Progenitor cell of endocrine pancreas (in vitro differentiated cells): ENCODE data around the gene ATF6. TPM values are rescaled to one million over a fixed set of nuclear protein-coding genes. Genes with fewer than 3 reads are reported as not detected.

Experiments used
- DNase-seq: peaks from one replicate; pipeline ENCODE4 v3.0.0; 2021; ENCODE audit warnings: low spot score; ENCODE audit not compliant: unreplicated experiment
- H3K27ac Mint-ChIP-seq: 2 replicates; pipeline ENCODE4 v1.8.0; 2021; ENCODE audit warnings: mild to moderate bottlenecking, moderate library complexity, mixed read lengths
- H3K27me3 Mint-ChIP-seq: 2 replicates; pipeline ENCODE4 v1.8.0; 2021; ENCODE audit warnings: mixed read lengths
- H3K36me3 Mint-ChIP-seq: 2 replicates; pipeline ENCODE4 v1.8.0; 2022; ENCODE audit warnings: mixed read lengths; ENCODE audit not compliant: insufficient read depth
- H3K4me1 Mint-ChIP-seq: 2 replicates; pipeline ENCODE4 v1.8.0; 2021; ENCODE audit warnings: low read depth, mixed read lengths
- H3K4me3 Mint-ChIP-seq: 2 replicates; pipeline ENCODE4 v1.8.0; 2021; ENCODE audit warnings: low read depth, mild to moderate bottlenecking, moderate library complexity, mixed read lengths
- H3K9me3 Mint-ChIP-seq: 2 replicates; pipeline ENCODE4 v1.8.0; 2021; ENCODE audit warnings: low read depth, mixed read lengths
- total RNA-seq: library from RNA; stranded (reverse); gene quantifications from 2 replicates; pipeline ENCODE4 v1.2.1, GENCODE V29; 2021
- TF ChIP-seq, protein P1 (sequence below): fragments of 200-600 bp; sonication (generic); IDR thresholded peaks from one replicate; pipeline ENCODE4 v1.5.0; 2021; ENCODE audit warnings: antibody characterized with exemption, mild to moderate bottlenecking; ENCODE audit not compliant: unreplicated experiment

ATF6 gene
- total RNA-seq, 1 donor from 2014 or later: 20.4 TPM

GRCh38 chr1:161838362-161838761 lies 72.2 kb downstream of the ATF6 start:
- Mint-ChIP-seq H3K27ac (no peak overlapping the region), H3K27me3 (no peaks in the 10 kb centered on the region), H3K9me3 (peaks cover 7% of the 10 kb centered on the region), H3K4me3 (no peak overlapping the region), H3K4me1 (no peaks in the 10 kb centered on the region), H3K36me3 (peaks cover 13% of the 10 kb centered on the region)
- TF ChIP-seq, protein P1, sequence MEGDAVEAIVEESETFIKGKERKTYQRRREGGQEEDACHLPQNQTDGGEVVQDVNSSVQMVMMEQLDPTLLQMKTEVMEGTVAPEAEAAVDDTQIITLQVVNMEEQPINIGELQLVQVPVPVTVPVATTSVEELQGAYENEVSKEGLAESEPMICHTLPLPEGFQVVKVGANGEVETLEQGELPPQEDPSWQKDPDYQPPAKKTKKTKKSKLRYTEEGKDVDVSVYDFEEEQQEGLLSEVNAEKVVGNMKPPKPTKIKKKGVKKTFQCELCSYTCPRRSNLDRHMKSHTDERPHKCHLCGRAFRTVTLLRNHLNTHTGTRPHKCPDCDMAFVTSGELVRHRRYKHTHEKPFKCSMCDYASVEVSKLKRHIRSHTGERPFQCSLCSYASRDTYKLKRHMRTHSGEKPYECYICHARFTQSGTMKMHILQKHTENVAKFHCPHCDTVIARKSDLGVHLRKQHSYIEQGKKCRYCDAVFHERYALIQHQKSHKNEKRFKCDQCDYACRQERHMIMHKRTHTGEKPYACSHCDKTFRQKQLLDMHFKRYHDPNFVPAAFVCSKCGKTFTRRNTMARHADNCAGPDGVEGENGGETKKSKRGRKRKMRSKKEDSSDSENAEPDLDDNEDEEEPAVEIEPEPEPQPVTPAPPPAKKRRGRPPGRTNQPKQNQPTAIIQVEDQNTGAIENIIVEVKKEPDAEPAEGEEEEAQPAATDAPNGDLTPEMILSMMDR: no peak
- no peak for DNase-seq

- H3K27me3 Mint-ChIP-seq: no peaks in the 10 kb centered on the region
- TF ChIP-seq, protein P1: no peak
- peaks cover 9% of the 10 kb centered on the region for H3K36me3 Mint-ChIP-seq
- H3K4me3 Mint-ChIP-seq: no peak overlapping the region
- no peaks in the 10 kb centered on the region for H3K4me1 Mint-ChIP-seq
- peaks cover 3% of the 10 kb centered on the region for H3K9me3 Mint-ChIP-seq
- DNase-seq: no peak
- no peak overlapping the region for H3K27ac Mint-ChIP-seq
Measured at GRCh38 chr1:161838885-161839284, 72.8 kb downstream of the ATF6 start.

GRCh38 chr1:161839591-161839990 lies 73.5 kb downstream of the ATF6 start:
- H3K36me3 Mint-ChIP-seq: peaks cover 9% of the 10 kb centered on the region
- no peak overlapping the region for H3K4me3 Mint-ChIP-seq
- TF ChIP-seq, protein P1: no peak
- no peaks in the 10 kb centered on the region for H3K27me3 Mint-ChIP-seq
- no peaks in the 10 kb centered on the region for H3K4me1 Mint-ChIP-seq
- DNase-seq: no peak
- H3K27ac Mint-ChIP-seq: no peak overlapping the region
- peaks cover 3% of the 10 kb centered on the region for H3K9me3 Mint-ChIP-seq

GRCh38 chr1:161840363-161840762 lies 74.2 kb downstream of the ATF6 start:
- TF ChIP-seq, protein P1: no peak

GRCh38 chr1:161843156-161843555 lies 77.0 kb downstream of the ATF6 start:
- no peak for DNase-seq
- peaks cover 9% of the 10 kb centered on the region for H3K36me3 Mint-ChIP-seq
- no peak overlapping the region for H3K4me3 Mint-ChIP-seq
- H3K27me3 Mint-ChIP-seq: no peaks in the 10 kb centered on the region
- H3K9me3 Mint-ChIP-seq: peaks cover 3% of the 10 kb centered on the region
- no peak overlapping the region for H3K27ac Mint-ChIP-seq
- TF ChIP-seq, protein P1: no peak
- no peaks in the 10 kb centered on the region for H3K4me1 Mint-ChIP-seq

More at GRCh38 chr1:161840363-161840762, 74.2 kb downstream of the ATF6 start:
- Mint-ChIP-seq H3K4me1 (no peaks in the 10 kb centered on the region), H3K27ac (no peak overlapping the region), H3K36me3 (peaks cover 9% of the 10 kb centered on the region), H3K4me3 (no peak overlapping the region), H3K27me3 (no peaks in the 10 kb centered on the region), H3K9me3 (peaks cover 3% of the 10 kb centered on the region)
- no peak for DNase-seq
